Measurements from ENCODE around the gene LYRM2.
A peak's percentile ranks its signal among the peaks of the same experiment; 100 is the strongest.

Gene LYRM2

DNA sequence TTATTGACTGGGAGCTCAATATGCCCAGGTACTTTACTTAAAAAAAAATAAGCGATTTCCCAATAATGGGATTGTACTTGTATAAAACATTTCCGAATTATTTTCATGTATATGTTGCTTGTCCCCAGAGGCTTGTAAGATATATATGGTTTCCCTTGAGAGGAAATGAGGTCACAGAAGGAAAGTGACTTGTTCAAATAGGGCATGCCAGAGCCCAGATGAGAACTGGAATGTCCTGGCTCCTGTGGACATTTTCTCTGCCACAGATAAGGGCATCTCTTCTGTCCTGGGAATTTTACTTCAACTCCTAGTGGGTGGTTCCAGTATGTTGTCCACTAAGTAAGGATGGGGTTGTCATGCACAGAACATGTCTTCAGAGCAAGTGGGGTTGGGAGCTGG lies 63.0 kb downstream of the LYRM2 start (continued):
- no peak for TF ChIP-seq SP2 (tag by site-specific recombination; IDR thresholded peaks at IDR 0.05)

DNA sequence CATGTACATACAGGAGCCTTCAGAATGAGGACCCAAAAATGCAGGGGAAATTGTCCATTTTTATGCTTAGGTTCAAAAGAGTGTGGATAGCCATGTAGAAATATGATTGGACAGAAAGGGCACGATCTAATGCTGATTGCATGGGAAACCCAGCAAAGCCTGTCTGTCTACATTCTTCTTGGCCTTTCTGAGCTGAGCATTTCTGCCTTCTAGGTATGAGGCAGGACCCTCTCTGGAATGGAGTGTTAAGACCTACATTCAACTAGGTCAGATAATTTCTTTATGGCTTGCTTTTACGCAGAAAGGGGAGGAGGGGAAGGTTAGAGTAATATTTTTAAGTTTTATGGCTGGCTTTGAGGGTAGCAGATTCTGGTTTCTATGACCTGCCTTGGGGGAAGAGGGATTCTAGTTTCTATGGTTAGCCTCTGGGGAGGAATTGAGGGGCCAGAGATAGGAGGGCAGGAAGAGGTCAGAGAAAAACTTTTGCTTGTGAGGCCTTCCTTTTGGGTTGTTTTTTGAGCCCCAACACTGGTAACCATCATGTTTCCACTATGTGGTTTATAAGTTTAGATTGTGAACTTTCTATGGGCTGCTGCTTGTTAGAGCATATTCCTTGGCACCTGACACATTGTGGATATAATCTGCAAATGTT lies 63.5 kb downstream of the LYRM2 start:
- POLR2A ChIA-PET: interaction anchor here (0.7 kb wide), 1 partner anchor 56 kb away, joined by 4 read pairs; no protein-coding TSS in a partner anchor
- no peaks in the 10 kb centered on the region for H3K9me3 ChIP-seq (ENCODE audit: control insufficient read depth, insufficient read depth, low read depth, low read length)

DNA sequence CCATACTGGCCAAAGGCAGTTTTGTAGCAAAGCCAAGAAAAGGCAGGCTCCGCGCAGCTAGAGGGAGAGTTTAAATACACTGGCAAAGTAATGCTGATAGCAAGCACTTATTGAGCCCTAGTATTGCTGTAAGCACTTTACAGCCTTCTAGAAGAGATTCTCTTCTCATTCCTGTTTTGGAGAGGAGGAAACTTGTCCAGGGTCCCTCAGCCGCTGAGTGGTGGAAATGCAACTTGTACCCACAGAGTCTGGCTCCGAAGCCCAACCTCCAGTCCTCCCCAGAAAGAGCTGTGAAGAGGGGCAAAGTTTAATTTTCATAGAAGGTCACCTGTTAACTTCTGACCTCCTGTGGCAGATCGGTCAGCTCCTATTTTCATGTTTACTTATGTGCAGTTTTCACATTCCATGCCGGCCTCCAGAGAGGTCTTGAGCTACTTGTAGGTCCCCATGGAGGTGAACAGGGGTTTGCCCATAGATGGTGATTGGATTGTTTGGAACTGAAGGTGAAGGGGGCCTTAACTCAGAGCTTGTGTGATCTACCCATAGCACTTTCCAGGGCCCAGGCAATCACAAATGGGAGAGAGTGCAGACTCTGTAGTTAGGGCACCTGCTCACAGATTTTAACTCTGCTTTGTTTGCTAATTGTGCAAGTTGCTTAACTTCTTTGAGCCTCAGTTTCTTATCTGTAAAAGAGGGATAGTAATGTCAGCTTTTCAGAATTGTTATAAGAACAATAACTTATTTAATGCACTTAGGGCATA lies 70.7 kb downstream of the LYRM2 start:
- Histone ChIP-seq H3K36me3 (ENCODE audit: control insufficient read depth in 2 of 2, insufficient read depth in 1 of 2, low read length in 2 of 2) (no peaks in the 10 kb centered on the region), H3K27ac (ENCODE audit: extremely low read depth, low read depth, low read length) (no peak overlapping the region), H3K4me3 (ENCODE audit: low read depth, low read length) (no peak overlapping the region), H3K4me1 (ENCODE audit: control insufficient read depth, insufficient read depth, low read length) (peaks cover 5% of the 10 kb centered on the region; the same call in 1 of the 2 replicates), H3K9me3 (ENCODE audit: control insufficient read depth, insufficient read depth, low read depth, low read length) (no peaks in the 10 kb centered on the region)
- POLR2A ChIA-PET: interaction anchor here (0.7 to 0.9 kb wide), 2 partner anchors 12 to 505 kb away, joined by 3 to 5 read pairs; no protein-coding TSS in a partner anchor
- CTCF ChIA-PET: interaction anchor here (0.6 to 1.1 kb wide), 3 partner anchors 9 to 420 kb away, joined by 3 to 4 read pairs (median 4); no protein-coding TSS in a partner anchor
- TF ChIP-seq, protein P1, sequence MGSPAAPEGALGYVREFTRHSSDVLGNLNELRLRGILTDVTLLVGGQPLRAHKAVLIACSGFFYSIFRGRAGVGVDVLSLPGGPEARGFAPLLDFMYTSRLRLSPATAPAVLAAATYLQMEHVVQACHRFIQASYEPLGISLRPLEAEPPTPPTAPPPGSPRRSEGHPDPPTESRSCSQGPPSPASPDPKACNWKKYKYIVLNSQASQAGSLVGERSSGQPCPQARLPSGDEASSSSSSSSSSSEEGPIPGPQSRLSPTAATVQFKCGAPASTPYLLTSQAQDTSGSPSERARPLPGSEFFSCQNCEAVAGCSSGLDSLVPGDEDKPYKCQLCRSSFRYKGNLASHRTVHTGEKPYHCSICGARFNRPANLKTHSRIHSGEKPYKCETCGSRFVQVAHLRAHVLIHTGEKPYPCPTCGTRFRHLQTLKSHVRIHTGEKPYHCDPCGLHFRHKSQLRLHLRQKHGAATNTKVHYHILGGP (tag by site-specific recombination; IDR thresholded peaks at IDR 0.05): no peak
- 0 out of 2 replicates have a peak, but pooled peaks have one; percentile 1 for TF ChIP-seq ZNF341 (tag by site-specific recombination; IDR thresholded peaks at IDR 0.05; ENCODE audit: low read depth)

More for the DNA sequence above, 63.5 kb downstream of the LYRM2 start:
- no peak for TF ChIP-seq ZNF747 (tag by site-specific recombination; IDR thresholded peaks at IDR 0.05)
- no peak for TF ChIP-seq ZNF19 (tag by site-specific recombination; IDR thresholded peaks at IDR 0.05; ENCODE audit: low read depth)
- TF ChIP-seq ZNF792 (tag by site-specific recombination; IDR thresholded peaks at IDR 0.05): no peak
- no peak for TF ChIP-seq ZNF558 (tag by site-specific recombination; IDR thresholded peaks at IDR 0.05)
- TF ChIP-seq ZNF214 (tag by site-specific recombination; IDR thresholded peaks at IDR 0.05; ENCODE audit: borderline replicate concordance): no peak
- TF ChIP-seq, protein P2, sequence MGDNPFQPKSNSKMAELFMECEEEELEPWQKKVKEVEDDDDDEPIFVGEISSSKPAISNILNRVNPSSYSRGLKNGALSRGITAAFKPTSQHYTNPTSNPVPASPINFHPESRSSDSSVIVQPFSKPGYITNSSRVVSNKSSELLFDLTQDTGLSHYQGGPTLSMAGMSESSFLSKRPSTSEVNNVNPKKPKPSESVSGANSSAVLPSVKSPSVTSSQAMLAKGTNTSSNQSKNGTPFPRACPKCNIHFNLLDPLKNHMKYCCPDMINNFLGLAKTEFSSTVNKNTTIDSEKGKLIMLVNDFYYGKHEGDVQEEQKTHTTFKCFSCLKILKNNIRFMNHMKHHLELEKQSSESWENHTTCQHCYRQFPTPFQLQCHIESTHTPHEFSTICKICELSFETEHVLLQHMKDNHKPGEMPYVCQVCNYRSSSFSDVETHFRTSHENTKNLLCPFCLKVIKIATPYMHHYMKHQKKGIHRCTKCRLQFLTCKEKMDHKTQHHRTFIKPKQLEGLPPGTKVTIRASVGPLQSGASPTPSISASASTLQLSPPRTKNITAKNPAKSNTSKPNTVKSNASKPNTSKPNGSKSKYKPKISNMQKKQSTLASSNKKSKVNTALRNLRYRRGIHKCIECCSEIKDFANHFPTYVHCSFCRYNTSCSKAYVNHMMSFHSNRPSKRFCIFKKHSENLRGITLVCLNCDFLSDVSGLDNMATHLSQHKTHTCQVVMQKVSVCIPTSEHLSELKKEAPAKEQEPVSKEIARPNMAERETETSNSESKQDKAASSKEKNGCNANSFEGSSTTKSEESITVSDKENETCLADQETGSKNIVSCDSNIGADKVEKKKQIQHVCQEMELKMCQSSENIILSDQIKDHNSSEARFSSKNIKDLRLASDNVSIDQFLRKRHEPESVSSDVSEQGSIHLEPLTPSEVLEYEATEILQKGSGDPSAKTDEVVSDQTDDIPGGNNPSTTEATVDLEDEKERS (tag by site-specific recombination; IDR thresholded peaks at IDR 0.05): no peak
- no peak for TF ChIP-seq ZBTB17 (tag by site-specific recombination; IDR thresholded peaks at IDR 0.05)
- no peak for TF ChIP-seq ZNF266 (tag by site-specific recombination; IDR thresholded peaks at IDR 0.05; ENCODE audit: low read depth)
- TF ChIP-seq ZFP41 (tag by site-specific recombination; IDR thresholded peaks at IDR 0.05; ENCODE audit: borderline replicate concordance): no peak
- TF ChIP-seq ZNF121 (tag by site-specific recombination; IDR thresholded peaks at IDR 0.05): no peak
- no peak for TF ChIP-seq ZNF335 (tag by site-specific recombination; conservative IDR thresholded peaks at IDR 0.05)
- TF ChIP-seq, protein P3, sequence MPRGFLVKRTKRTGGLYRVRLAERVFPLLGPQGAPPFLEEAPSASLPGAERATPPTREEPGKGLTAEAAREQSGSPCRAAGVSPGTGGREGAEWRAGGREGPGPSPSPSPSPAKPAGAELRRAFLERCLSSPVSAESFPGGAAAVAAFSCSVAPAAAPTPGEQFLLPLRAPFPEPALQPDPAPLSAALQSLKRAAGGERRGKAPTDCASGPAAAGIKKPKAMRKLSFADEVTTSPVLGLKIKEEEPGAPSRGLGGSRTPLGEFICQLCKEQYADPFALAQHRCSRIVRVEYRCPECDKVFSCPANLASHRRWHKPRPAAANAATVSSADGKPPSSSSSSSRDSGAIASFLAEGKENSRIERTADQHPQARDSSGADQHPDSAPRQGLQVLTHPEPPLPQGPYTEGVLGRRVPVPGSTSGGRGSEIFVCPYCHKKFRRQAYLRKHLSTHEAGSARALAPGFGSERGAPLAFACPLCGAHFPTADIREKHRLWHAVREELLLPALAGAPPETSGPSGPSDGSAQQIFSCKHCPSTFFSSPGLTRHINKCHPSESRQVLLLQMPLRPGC (tag by site-specific recombination; IDR thresholded peaks at IDR 0.05): no peak
- Histone ChIP-seq H3K27ac (ENCODE audit: extremely low read depth, low read depth, low read length) (no peak overlapping the region), H3K4me3 (ENCODE audit: low read depth, low read length) (no peak overlapping the region), H3K36me3 (ENCODE audit: control insufficient read depth in 2 of 2, insufficient read depth in 1 of 2, low read length in 2 of 2) (no peaks in the 10 kb centered on the region), H3K4me1 (ENCODE audit: control insufficient read depth, insufficient read depth, low read length) (no peaks in the 10 kb centered on the region)
- CTCF ChIA-PET: interaction anchor here (0.7 to 0.8 kb wide), 2 partner anchors 25 to 357 kb away, joined by 3 read pairs; no protein-coding TSS in a partner anchor

All from HEK293 (cell line).